CD4-positive, alpha-beta T cell (primary cell): ENCODE results near the gene BICC1. TPM values are rescaled to one million over a fixed set of nuclear protein-coding genes. Genes with fewer than 3 reads are reported as not detected.

Source experiments
- ATAC-seq: fragments of 200-7000 bp; cut with Tn5 transposase; one replicate; pipeline ENCODE4 v1.10.0; 2022; ENCODE audit warnings: mild to moderate bottlenecking; ENCODE audit not compliant: poor library complexity
- CTCF ChIA-PET: fragments of 350-600 bp; sonication (Branson Sonifier 250); formaldehyde crosslinking; loops from one replicate; lab custom pipeline; 2021; ENCODE audit warnings: antibody characterized with exemption, inconsistent platforms; lab: Charles Lee
- POLR2A ChIA-PET: fragments of 350-600 bp; sonication (Branson Sonifier 250); formaldehyde crosslinking; loops from one replicate; lab custom pipeline; 2021; ENCODE audit warnings: antibody characterized with exemption, inconsistent platforms; lab: Charles Lee
- DNase-seq, 14 experiments: peaks; one replicate each; pipeline ENCODE4 v3.0.0-alpha.2; 2013 to 2020; ENCODE audit warnings: mixed read lengths in 2 of 14
- H3K27ac ChIP-seq, 2 donors: one replicate each; pipeline versions ENCODE4 v1.5.1 to v1.7.0; 2013; ENCODE audit warnings: low read length in 2 of 2, low read depth in 1 of 2, mild to moderate bottlenecking in 1 of 2
- H3K27me3 ChIP-seq, 2 experiments: 1 replicate in 1 of 2; 2 replicates in 1 of 2; pipeline versions ENCODE4 v1.6.1 to v1.7.0; 2013; ENCODE audit warnings: low read length in 2 of 2, control low read depth in 1 of 2, mild to moderate bottlenecking in 1 of 2, moderate library complexity in 1 of 2; ENCODE audit not compliant: insufficient read depth in 2 of 2, control insufficient read depth in 1 of 2
- H3K36me3 ChIP-seq: one replicate; pipeline ENCODE4 v1.6.1; 2013; ENCODE audit warnings: low read length, control low read depth; ENCODE audit not compliant: insufficient read depth
- H3K4me1 ChIP-seq: one replicate; pipeline ENCODE4 v1.6.1; 2013; ENCODE audit warnings: low read length, control low read depth; ENCODE audit not compliant: insufficient read depth
- H3K4me3 ChIP-seq: one replicate; pipeline ENCODE4 v1.5.1; 2013; ENCODE audit warnings: mild to moderate bottlenecking, low read length, moderate library complexity
- H3K9me3 ChIP-seq, 2 experiments: 1 replicate in 1 of 2; 2 replicates in 1 of 2; pipeline versions ENCODE4 v1.6.1 to v1.7.0; 2013; ENCODE audit warnings: low read length in 2 of 2, mild to moderate bottlenecking in 2 of 2, control low read depth in 1 of 2, moderate library complexity in 1 of 2; ENCODE audit not compliant: control insufficient read depth in 1 of 2, insufficient read depth in 1 of 2
- H3K27ac Mint-ChIP-seq: one replicate; pipeline ENCODE4 v1.8.0; 2020; ENCODE audit warnings: mixed read lengths
- H3K27me3 Mint-ChIP-seq: one replicate; pipeline ENCODE4 v1.8.0; 2021; ENCODE audit warnings: mixed read lengths
- H3K36me3 Mint-ChIP-seq: one replicate; pipeline ENCODE4 v1.8.0; 2021; ENCODE audit warnings: low read depth, mixed read lengths
- H3K4me1 Mint-ChIP-seq: one replicate; pipeline ENCODE4 v1.8.0; 2021; ENCODE audit warnings: low read depth, mixed read lengths
- H3K4me3 Mint-ChIP-seq: one replicate; pipeline ENCODE4 v1.8.0; 2020; ENCODE audit warnings: mild to moderate bottlenecking, mixed read lengths
- H3K9me3 Mint-ChIP-seq: one replicate; pipeline ENCODE4 v1.8.0; 2020; ENCODE audit warnings: mixed read lengths
- CTCF ChIP-seq: fragments of 200-600 bp; IDR thresholded peaks from one replicate; pipeline ENCODE4 v1.8.0; 2022; ENCODE audit warnings: antibody characterized with exemption, mild to moderate bottlenecking
- intact Hi-C, 2 experiments: fragments of 100-400 bp; cut with DNase I in 1 of 2; cut with micrococcal nuclease in 1 of 2; formaldehyde crosslinking; loops; one replicate each; pipeline versions ENCODE4 v1.15.1 to v1.9.0; 2023 to 2025; cut with DNase I, micrococcal nuclease
- total RNA-seq, 174 experiments: library from RNA in 2 of 174; stranded (reverse) in 2 of 174; gene quantifications; one replicate each; pipeline ENCODE4 v1.2.3 and lab custom pipeline; 2021 to 2026

The BICC1 gene
- total RNA-seq, 2 experiments from 2014 or later = not detected

- intact Hi-C loops = no loop called here
- Histone ChIP-seq H3K36me3 (no peaks in the 10 kb centered on the region), H3K4me3 (no peak overlapping the region), H3K4me1 (no peaks in the 10 kb centered on the region), H3K27ac (no peak overlapping the region), H3K9me3 (no peaks in the 10 kb centered on the region), H3K27me3 (no peaks in the 10 kb centered on the region)
- CTCF ChIA-PET = no interaction called here
- H3K36me3 Mint-ChIP-seq = no peaks in the 10 kb centered on the region
- H3K27me3 Mint-ChIP-seq = peaks cover 15% of the 10 kb centered on the region
- ATAC-seq (no peak), DNase-seq (no peak)
- H3K4me1 Mint-ChIP-seq = no peaks in the 10 kb centered on the region
- no peak overlapping the region for H3K27ac Mint-ChIP-seq
- no peaks in the 10 kb centered on the region for H3K9me3 Mint-ChIP-seq
- H3K4me3 Mint-ChIP-seq = no peak overlapping the region
- TF ChIP-seq CTCF = no peak
- POLR2A ChIA-PET = no interaction called here
Measured at GRCh38 chr10:58754469-58755339, 242.0 kb downstream of the BICC1 start.

- no peak overlapping the region for H3K4me3 ChIP-seq
- intact Hi-C loops = no loop called here
- ChIA-PET POLR2A (no interaction called here), CTCF (no interaction called here)
- H3K9me3 ChIP-seq = no peaks in the 10 kb centered on the region
- H3K4me1 ChIP-seq = no peaks in the 10 kb centered on the region
- Mint-ChIP-seq H3K36me3 (no peaks in the 10 kb centered on the region), H3K4me3 (no peak overlapping the region), H3K9me3 (no peaks in the 10 kb centered on the region), H3K27ac (no peak overlapping the region), H3K27me3 (peaks cover 15% of the 10 kb centered on the region), H3K4me1 (no peaks in the 10 kb centered on the region)
- no peaks in the 10 kb centered on the region for H3K36me3 ChIP-seq
- no peaks in the 10 kb centered on the region for H3K27me3 ChIP-seq
- ATAC-seq (no peak), DNase-seq (no peak)
- TF ChIP-seq CTCF = no peak
- no peak overlapping the region for H3K27ac ChIP-seq
Measured at GRCh38 chr10:58755340-58755610, 242.6 kb downstream of the BICC1 start.

- no peak overlapping the region for H3K27ac Mint-ChIP-seq
- H3K4me1 Mint-ChIP-seq = no peaks in the 10 kb centered on the region
- ChIA-PET POLR2A (no interaction called here), CTCF (no interaction called here)
- H3K4me3 Mint-ChIP-seq = no peak overlapping the region
- TF ChIP-seq CTCF = no peak
- H3K27me3 ChIP-seq = no peaks in the 10 kb centered on the region
- no peaks in the 10 kb centered on the region for H3K36me3 Mint-ChIP-seq
- no peak overlapping the region for H3K4me3 ChIP-seq
- H3K4me1 ChIP-seq = no peaks in the 10 kb centered on the region
- H3K36me3 ChIP-seq = no peaks in the 10 kb centered on the region
- no peaks in the 10 kb centered on the region for H3K9me3 ChIP-seq
- H3K27ac ChIP-seq = no peak overlapping the region
- H3K9me3 Mint-ChIP-seq = no peaks in the 10 kb centered on the region
- ATAC-seq (no peak), DNase-seq (no peak)
- peaks cover 15% of the 10 kb centered on the region for H3K27me3 Mint-ChIP-seq
- intact Hi-C loops = no loop called here
Measured at GRCh38 chr10:58755677-58756076, 243.0 kb downstream of the BICC1 start.
